GM12872 (cell line): ENCODE measurements around the gene TDRD7.
A peak's percentile ranks its signal among the peaks of the same experiment; 100 is the strongest.

Experiments used
- TF ChIP-seq, protein P1 (sequence below): IDR thresholded peaks from 3 replicates; pipeline ENCODE4 v1.5.1; 2011; ENCODE audit warnings: low read depth, mild to moderate bottlenecking, low read length, moderate library complexity; ENCODE audit not compliant: insufficient read depth

The TDRD7 gene

DNA sequence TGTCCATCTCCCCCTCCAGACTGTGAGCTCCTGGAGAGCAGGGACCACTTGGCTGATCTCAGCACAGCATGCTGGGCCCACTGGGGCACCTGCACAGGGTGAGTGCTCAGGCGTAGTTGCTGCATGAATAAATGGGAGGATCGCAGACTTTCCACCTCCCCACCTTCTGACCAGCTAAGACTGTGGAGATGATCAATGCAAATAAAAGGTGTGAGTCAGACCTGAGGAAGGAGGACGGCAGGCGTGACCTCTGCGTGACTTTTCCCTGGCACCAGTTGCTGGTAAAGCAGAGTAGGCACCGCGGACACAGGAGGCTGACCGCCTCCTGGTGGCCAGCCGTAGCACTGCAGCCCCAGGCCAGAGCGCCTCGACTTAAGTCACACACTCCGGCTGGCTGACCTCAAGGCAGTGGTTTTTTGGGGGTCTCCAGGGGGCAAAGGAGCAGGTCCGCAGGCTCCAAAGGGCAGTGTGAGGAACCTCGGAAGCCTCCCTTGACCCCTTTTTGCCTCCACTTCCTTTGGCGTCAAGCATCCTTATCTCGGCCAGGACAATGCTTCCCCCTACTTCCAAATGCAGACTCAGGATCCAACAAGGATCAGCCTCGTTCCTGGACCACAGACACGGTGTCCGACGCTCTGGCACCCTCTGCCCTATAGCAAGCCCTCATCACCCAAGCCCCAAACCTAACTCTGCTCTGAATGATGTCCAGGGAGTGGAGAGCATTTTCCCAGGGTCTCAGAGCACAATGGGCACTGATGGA is 12.7 kb upstream of the TDRD7 start:
- TF ChIP-seq, protein P1, sequence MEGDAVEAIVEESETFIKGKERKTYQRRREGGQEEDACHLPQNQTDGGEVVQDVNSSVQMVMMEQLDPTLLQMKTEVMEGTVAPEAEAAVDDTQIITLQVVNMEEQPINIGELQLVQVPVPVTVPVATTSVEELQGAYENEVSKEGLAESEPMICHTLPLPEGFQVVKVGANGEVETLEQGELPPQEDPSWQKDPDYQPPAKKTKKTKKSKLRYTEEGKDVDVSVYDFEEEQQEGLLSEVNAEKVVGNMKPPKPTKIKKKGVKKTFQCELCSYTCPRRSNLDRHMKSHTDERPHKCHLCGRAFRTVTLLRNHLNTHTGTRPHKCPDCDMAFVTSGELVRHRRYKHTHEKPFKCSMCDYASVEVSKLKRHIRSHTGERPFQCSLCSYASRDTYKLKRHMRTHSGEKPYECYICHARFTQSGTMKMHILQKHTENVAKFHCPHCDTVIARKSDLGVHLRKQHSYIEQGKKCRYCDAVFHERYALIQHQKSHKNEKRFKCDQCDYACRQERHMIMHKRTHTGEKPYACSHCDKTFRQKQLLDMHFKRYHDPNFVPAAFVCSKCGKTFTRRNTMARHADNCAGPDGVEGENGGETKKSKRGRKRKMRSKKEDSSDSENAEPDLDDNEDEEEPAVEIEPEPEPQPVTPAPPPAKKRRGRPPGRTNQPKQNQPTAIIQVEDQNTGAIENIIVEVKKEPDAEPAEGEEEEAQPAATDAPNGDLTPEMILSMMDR = peak; percentile 100

DNA sequence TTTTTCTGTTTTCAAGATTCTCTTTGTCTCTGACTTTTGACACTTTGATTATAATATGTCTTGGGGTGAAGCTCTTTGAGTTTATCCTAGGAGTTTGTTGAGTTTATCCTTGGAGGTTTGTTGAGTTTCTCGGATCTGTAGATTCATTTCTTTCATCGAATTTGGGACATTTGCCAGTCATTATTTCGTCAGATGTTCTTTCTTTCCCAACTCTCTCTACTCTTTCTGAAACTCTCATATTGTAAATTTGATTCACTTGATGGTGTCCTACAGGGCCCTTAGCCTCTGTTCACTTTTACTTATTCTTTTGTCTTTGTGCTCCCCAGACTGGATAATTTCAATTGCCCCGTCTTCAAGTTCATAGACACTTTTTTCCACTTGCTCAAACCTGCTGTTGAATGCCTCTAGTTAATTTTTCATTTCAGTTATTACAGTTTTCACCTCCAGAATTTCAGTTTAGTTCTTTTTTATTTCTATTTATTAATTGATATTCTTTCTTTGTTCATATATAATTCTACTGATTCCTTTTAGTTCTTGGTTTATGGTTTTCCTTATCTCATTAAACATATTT is 8.1 kb upstream of the TDRD7 start:
- TF ChIP-seq, protein P1 = no peak

DNA sequence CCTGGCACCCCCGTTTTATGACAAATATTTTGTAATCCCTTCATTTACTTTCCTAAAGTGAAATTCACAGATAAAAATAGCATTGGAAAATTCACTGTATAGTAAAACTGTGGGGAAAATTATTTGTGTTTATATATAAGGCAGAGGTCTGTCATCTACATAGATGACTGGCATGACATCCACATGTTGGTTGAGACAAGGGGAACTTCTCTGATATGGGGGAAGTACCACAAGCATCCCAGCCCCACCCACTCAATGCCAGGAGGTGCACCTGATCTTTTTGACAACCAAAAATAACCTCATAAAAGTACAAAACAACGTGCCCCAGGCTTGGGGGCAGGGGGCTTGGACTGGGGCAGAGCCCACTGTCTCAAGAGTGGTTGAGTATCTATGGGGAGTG is 6.3 kb upstream of the TDRD7 start:
- TF ChIP-seq, protein P1 = no peak

DNA sequence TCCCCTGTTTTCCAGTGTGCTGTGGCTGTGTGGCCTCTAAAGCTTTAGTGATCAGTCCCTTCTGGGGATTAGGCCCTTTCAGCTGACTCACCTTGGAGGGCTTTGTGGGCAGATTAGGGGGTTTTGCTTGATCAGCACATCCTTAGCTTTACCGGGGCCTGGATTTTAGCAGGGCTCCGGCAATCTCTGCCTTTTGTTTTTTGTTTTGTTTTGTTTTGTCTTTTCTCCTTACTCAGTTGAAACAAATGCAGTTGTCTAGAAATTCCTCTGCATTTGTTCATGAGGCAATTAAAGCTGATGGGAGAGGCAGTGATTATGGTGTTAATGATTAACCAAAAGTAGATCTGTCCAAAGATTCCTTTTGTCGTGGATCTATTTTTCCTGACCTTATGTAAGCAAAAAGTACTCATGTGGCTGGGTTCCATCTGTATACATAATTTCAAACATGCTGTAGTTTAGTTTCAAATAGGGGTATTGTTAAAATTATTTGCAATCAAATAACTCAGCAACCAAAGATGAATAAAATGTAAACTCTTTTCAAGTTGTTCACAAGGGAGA is 5.2 kb upstream of the TDRD7 start:
- TF ChIP-seq, protein P1 = no peak

DNA sequence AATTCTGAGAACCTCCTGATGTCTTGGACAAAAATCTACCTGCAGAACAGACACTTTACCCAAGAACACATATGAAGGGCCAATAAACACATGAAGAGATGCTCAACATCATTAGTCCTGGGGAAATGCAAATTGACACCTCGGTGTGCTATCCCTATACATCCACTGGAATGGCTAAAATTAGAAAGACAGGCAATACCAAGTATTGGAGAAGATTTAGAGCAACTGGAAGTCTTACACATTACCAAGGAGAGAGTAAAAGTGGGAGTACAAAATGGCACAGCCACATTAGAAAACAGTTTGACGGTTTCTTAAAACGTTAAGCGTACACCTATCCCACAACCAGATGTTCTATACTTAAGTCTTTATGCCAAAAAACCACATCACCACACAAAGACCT is 3.3 kb upstream of the TDRD7 start:
- TF ChIP-seq, protein P1 = no peak

DNA sequence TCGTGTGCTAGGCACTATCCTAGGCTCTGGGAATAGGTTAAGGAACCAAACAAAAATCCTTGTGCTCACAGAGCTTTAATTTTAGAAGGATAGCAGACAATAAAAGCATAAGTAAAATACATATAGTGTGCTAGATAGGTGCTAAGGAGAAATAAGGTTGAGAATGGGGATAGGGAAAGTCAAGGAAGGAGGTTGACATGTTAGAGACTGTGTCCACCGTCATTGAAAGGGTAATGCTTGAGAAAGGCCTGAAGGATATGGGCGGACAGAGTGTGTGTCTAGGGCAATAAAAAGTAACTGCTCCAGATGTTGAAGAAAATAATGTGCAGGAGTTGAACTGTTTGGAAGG is 482 bp upstream of the TDRD7 start:
- TF ChIP-seq, protein P1 = no peak

DNA sequence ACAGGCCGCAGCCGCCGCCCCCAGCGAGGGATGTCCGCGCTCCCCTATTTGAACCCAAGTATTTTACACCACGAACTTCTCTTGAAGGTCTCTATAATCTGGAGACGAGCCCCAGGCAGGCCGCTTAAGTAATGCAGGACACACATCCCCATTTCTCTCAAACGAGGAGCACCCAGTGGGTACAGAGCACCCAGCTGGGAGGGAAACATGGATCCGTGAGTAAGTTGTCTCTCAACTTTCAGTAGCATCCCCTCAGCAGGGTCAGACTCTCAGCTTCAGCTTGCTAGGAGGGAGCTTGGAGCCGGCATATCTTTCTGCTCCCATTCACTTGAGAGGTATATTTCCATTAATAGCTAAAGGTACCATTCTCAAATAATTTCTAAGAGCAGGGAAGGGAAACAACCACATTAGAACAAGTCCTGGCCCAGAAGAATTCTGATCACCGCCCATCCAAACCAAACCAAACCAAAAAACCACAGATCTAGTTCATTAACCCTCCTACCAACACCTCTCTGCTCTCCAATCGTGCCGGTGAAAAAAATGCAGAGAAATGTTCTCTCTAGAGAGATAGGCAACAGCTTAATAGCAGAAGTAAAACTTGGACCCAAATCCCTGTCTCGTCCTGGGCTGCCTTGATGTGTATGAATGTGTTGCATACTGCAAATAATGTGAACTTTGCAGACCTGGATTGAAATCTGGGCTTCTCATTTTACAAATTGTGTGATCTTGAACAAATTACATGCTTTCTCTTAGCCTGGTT is 910 bp downstream of the TDRD7 start:
- TF ChIP-seq, protein P1 = no peak
